ENCODE measurements around the gene KRTAP5-11.
"Not testable (repeated sequence)": the region's sequence is repeated elsewhere in the genome, so short reads cannot be mapped to it uniquely, and the experiment has no call there.

GRCh38 chr11:71607520-71608216, 25.0 kb upstream of the KRTAP5-11 start:
- not testable (repeated sequence) for TF ChIP-seq CTCF (conservative IDR thresholded peaks at IDR 0.05; ENCODE audit: low read length); EZH2phosphoT487 (IDR thresholded peaks at IDR 0.05; ENCODE audit: borderline replicate concordance)

All from Loucy (cell line).